ENCODE results near the gene PPIG. TPM values are rescaled to one million over a fixed set of nuclear protein-coding genes. Genes with fewer than 3 reads are reported as not detected.

Gene PPIG
- total and polyA plus RNA-seq, 9 of the 15 experiments (the other 6 are each of a cell fraction or from before 2014, with no cell fraction given): 52.5 to 166 (median 124) TPM

DNA sequence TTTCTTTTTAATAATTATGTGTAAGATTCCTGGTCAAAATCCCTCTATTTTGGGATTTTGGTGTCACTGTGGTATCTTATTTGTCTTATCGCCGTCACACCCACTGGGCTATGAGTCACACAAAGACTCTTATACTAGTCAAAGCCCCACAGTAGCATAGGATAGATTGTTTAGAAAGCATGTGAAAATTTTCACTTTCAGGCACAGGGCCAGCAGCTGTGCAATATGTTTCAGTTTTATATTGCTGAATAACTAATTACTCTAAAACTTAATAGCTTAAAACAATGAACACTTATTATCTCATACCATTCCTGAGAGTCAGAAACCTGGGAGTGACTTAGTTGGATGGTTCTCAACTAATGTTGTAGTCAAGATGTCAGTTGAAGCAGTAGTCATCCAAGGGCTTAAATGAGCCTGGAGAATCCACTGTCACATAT lies 86.1 kb downstream of the PPIG start (continued):
- TF ChIP-seq BRD4 (IDR thresholded peaks at IDR 0.05) (no peak), TAL1 (IDR thresholded peaks at IDR 0.05) (peak; percentile 42; the same call in 1 of the 2 replicates), ZNF589 (CRISPR knock-in tag; IDR thresholded peaks at IDR 0.05; ENCODE audit: low read depth) (no peak), ZNF121 (CRISPR knock-in tag; conservative IDR thresholded peaks at IDR 0.05) (no peak), SP1 (CRISPR knock-in tag; IDR thresholded peaks at IDR 0.05) (0 out of 2 replicates have a peak, but pooled peaks have one; percentile 46), ZNF175 (CRISPR knock-in tag; IDR thresholded peaks at IDR 0.05; ENCODE audit: low read depth) (no peak), NBN (IDR thresholded peaks at IDR 0.05; ENCODE audit: low read depth) (no peak; the same call in 1 of the 2 replicates), MCM2 (IDR thresholded peaks at IDR 0.05; ENCODE audit: low read depth) (no peak), ZNF707 (CRISPR knock-in tag; conservative IDR thresholded peaks at IDR 0.05) (no peak), POLR2AphosphoS2 (IDR thresholded peaks at IDR 0.05; ENCODE audit: low read length) (no peak), ZBTB8A (IDR thresholded peaks at IDR 0.05; ENCODE audit: partially characterized antibody) (no peak), TEAD4 (IDR thresholded peaks at IDR 0.05; ENCODE audit: low read length) (peak; percentile 74), TEAD4 (CRISPR knock-in tag; IDR thresholded peaks at IDR 0.05; ENCODE audit: borderline replicate concordance) (no peak), KLF16 (IDR thresholded peaks at IDR 0.05) (no peak), ZNF197 (CRISPR knock-in tag; IDR thresholded peaks at IDR 0.05; ENCODE audit: low read depth) (no peak), ZNF696 (CRISPR knock-in tag; conservative IDR thresholded peaks at IDR 0.05) (no peak), PCBP1 (IDR thresholded peaks at IDR 0.05; ENCODE audit: low read depth, low read length, poor library complexity, severe bottlenecking) (no peak)
- TF ChIP-seq, protein P1, sequence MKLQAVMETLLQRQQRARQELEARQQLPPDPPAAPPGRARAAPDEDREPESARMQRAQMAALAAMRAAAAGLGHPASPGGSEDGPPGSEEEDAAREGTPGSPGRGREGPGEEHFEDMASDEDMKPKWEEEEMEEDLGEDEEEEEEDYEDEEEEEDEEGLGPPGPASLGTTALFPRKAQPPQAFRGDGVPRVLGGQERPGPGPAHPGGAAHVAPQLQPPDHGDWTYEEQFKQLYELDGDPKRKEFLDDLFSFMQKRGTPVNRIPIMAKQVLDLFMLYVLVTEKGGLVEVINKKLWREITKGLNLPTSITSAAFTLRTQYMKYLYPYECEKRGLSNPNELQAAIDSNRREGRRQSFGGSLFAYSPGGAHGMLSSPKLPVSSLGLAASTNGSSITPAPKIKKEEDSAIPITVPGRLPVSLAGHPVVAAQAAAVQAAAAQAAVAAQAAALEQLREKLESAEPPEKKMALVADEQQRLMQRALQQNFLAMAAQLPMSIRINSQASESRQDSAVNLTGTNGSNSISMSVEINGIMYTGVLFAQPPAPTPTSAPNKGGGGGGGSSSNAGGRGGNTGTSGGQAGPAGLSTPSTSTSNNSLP (IDR thresholded peaks at IDR 0.05; ENCODE audit: borderline replicate concordance, low read depth, low read length): peak; percentile 60; the same call in 1 of the 2 replicates
- TF ChIP-seq, protein P2, sequence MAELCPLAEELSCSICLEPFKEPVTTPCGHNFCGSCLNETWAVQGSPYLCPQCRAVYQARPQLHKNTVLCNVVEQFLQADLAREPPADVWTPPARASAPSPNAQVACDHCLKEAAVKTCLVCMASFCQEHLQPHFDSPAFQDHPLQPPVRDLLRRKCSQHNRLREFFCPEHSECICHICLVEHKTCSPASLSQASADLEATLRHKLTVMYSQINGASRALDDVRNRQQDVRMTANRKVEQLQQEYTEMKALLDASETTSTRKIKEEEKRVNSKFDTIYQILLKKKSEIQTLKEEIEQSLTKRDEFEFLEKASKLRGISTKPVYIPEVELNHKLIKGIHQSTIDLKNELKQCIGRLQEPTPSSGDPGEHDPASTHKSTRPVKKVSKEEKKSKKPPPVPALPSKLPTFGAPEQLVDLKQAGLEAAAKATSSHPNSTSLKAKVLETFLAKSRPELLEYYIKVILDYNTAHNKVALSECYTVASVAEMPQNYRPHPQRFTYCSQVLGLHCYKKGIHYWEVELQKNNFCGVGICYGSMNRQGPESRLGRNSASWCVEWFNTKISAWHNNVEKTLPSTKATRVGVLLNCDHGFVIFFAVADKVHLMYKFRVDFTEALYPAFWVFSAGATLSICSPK (IDR thresholded peaks at IDR 0.05; ENCODE audit: borderline replicate concordance): no peak
